Forelimb muscle (tissue), 1 donor: Measurements from ENCODE around the gene SEPTIN3. TPM values are rescaled to one million over a fixed set of nuclear protein-coding genes. Genes with fewer than 3 reads are reported as not detected.
A peak's percentile ranks its signal among the peaks of the same experiment; 100 is the strongest.

Experiments used
- DNase-seq: peaks from one replicate; pipeline ENCODE4 v3.0.0-alpha.2; 2013; ENCODE audit warnings: low read depth
- polyA plus RNA-seq: library from polyadenylated mRNA; unstranded; fragments of 120-200 nt; gene quantifications from one replicate; pipeline ENCODE4 v1.2.1, GENCODE V29; 2013; ENCODE audit not compliant: insufficient read length

Gene SEPTIN3
- polyA plus RNA-seq, 1 donor, result 0.75 TPM

- DNase-seq, result no peak
Observed at GRCh38 chr22:41975299-41976069, 6.2 kb downstream of the SEPTIN3 start.

- no peak for DNase-seq
Observed at GRCh38 chr22:41976070-41976901, 7.0 kb downstream of the SEPTIN3 start.

- DNase-seq, result no peak
Observed at GRCh38 chr22:41976961-41977566, 7.8 kb downstream of the SEPTIN3 start.

GRCh38 chr22:41978732-41979131 is 9.5 kb downstream of the SEPTIN3 start:
- DNase-seq, result no peak

GRCh38 chr22:41979423-41980250 is 10.4 kb downstream of the SEPTIN3 start:
- no peak for DNase-seq

- no peak for DNase-seq
Observed at GRCh38 chr22:41982865-41983264, 13.6 kb downstream of the SEPTIN3 start.

- DNase-seq, result no peak
Observed at GRCh38 chr22:41983513-41984405, 14.5 kb downstream of the SEPTIN3 start.

GRCh38 chr22:41987276-41987675 is 18.0 kb downstream of the SEPTIN3 start:
- no peak for DNase-seq

- no peak for DNase-seq
Observed at GRCh38 chr22:41989246-41989645, 20.0 kb downstream of the SEPTIN3 start.

GRCh38 chr22:41991111-41991510 is 21.9 kb downstream of the SEPTIN3 start:
- DNase-seq, result no peak

GRCh38 chr22:41992496-41992895 is 23.3 kb downstream of the SEPTIN3 start:
- no peak for DNase-seq

- DNase-seq, result no peak
Observed at GRCh38 chr22:41995211-41995610, 26.0 kb downstream of the SEPTIN3 start.

- no peak for DNase-seq
Observed at GRCh38 chr22:41996826-41997225, 27.6 kb downstream of the SEPTIN3 start.

- peak; percentile 16 for DNase-seq
Observed at GRCh38 chr22:41998361-41999261, 29.4 kb downstream of the SEPTIN3 start, which contains the start of gene WBP2NL. Gene WBP2NL (plus strand): TSS chr22:41998788. CDS start chr22:41998819, 31 bp downstream.

GRCh38 chr22:42000466-42000865 is 31.2 kb downstream of the SEPTIN3 start:
- no peak for DNase-seq

GRCh38 chr22:42001121-42001520 is 31.9 kb downstream of the SEPTIN3 start:
- DNase-seq, result no peak

- DNase-seq, result no peak
Observed at GRCh38 chr22:42001706-42002105, 32.5 kb downstream of the SEPTIN3 start.

- DNase-seq, result no peak
Observed at GRCh38 chr22:42007922-42008321, 38.7 kb downstream of the SEPTIN3 start.

GRCh38 chr22:42010778-42011177 is 41.5 kb downstream of the SEPTIN3 start:
- DNase-seq, result no peak
